ENCODE results near the gene LBR. TPM values are rescaled to one million over a fixed set of nuclear protein-coding genes. Genes with fewer than 3 reads are reported as not detected.

The LBR gene
- total RNA-seq, 4 donors from 2014 or later: 18.5 to 57.2 (median 29.8) TPM

DNA sequence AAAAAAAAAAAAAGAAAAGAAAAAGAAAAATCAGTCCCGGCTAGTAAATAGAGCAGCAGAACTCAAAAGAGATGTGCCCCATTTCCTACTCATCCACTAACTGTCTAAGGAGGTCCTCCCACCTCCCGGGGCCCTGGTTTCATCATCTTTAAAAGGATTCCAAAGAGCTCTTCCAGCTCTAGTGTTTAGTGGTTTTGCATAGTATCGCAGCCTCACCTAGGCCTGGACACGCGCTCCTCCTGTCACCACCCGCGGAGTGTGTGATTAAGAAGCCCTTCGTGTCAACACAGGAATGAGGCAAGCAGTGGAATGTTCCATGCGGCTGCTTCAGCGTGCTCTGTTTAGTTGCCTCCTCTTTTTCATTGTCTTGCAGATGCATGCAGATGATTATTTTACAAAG, 49.0 kb downstream of the LBR start:
- DNase-seq (ENCODE audit: low spot score in 2 of 2): no peak
- Histone ChIP-seq H3K4me3 (no peak overlapping the region), H3K27me3 (no peaks in the 10 kb centered on the region), H3K9me3 (no peaks in the 10 kb centered on the region), H3K36me3 (no peaks in the 10 kb centered on the region), H3K4me1 (no peaks in the 10 kb centered on the region), H3K27ac (no peak overlapping the region)
- 23% methylated on average over 10 of the region's 10 CpGs for WGBS
- TF ChIP-seq POLR2AphosphoS5 (IDR thresholded peaks at IDR 0.05) (peak in 1 of 3 donors; percentile 19), POLR2A (IDR thresholded peaks at IDR 0.05) (no peak)
- TF ChIP-seq, protein P1, sequence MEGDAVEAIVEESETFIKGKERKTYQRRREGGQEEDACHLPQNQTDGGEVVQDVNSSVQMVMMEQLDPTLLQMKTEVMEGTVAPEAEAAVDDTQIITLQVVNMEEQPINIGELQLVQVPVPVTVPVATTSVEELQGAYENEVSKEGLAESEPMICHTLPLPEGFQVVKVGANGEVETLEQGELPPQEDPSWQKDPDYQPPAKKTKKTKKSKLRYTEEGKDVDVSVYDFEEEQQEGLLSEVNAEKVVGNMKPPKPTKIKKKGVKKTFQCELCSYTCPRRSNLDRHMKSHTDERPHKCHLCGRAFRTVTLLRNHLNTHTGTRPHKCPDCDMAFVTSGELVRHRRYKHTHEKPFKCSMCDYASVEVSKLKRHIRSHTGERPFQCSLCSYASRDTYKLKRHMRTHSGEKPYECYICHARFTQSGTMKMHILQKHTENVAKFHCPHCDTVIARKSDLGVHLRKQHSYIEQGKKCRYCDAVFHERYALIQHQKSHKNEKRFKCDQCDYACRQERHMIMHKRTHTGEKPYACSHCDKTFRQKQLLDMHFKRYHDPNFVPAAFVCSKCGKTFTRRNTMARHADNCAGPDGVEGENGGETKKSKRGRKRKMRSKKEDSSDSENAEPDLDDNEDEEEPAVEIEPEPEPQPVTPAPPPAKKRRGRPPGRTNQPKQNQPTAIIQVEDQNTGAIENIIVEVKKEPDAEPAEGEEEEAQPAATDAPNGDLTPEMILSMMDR (IDR thresholded peaks at IDR 0.05): no peak

DNA sequence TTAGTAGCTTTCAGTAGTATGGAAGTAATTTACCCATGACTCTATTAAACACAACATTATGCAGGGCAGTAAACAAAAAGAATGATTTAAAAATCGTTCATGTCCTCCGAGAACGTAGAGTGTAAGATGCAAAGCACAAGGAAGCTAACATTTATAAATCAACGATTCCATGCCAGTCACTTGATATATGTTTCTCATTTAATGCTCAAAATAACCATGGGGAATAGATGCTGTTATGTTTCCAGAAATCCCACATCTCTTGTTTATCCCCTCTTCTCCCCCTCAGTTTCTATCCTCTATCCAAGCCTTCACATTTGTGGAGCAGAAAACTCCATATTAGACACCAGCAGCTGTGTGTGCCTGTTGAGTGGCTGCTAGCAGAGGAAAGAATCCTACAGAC, 52.8 kb downstream of the LBR start:
- Histone ChIP-seq H3K4me1 (no peaks in the 10 kb centered on the region), H3K4me3 (no peak overlapping the region), H3K9me3 (no peaks in the 10 kb centered on the region), H3K27ac (no peak overlapping the region), H3K27me3 (no peaks in the 10 kb centered on the region), H3K36me3 (no peaks in the 10 kb centered on the region)
- TF ChIP-seq POLR2A (IDR thresholded peaks at IDR 0.05) (no peak), EP300 (IDR thresholded peaks at IDR 0.05) (no peak), POLR2AphosphoS5 (IDR thresholded peaks at IDR 0.05) (no peak)
- TF ChIP-seq, protein P1 (IDR thresholded peaks at IDR 0.05): no peak
- WGBS: 75% methylated on average over 4 of the region's 4 CpGs
- DNase-seq (ENCODE audit: low spot score in 2 of 2): no peak

DNA sequence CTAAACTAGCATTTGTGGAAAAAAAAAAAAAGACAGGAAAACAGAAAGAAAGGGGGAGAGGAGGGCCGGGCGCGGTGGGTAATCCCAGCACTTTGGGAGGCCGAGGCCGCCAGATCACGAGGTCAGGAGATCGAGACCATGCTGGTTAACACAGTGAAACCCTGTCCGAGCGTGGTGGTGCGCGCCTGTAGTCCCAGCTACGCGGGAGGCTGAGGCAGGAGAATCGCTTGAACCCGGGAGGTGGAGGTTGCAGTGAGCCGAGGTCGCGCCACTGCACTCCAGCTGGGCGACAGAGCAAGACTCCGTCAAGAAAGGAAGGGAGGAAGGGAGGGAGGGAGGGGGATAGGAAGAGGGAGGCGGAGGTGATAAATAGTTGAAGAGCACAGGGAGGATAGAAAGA, 54.7 kb downstream of the LBR start:
- DNase-seq (ENCODE audit: low spot score in 2 of 2): no peak
- no peaks in the 10 kb centered on the region for H3K9me3 ChIP-seq
- H3K36me3 ChIP-seq: no peaks in the 10 kb centered on the region
- TF ChIP-seq POLR2A (IDR thresholded peaks at IDR 0.05) (no peak), EP300 (IDR thresholded peaks at IDR 0.05) (no peak), POLR2AphosphoS5 (IDR thresholded peaks at IDR 0.05) (no peak)
- TF ChIP-seq, protein P1 (IDR thresholded peaks at IDR 0.05): no peak
- H3K27me3 ChIP-seq: no peaks in the 10 kb centered on the region
- WGBS: 93% methylated on average over 21 of the region's 21 CpGs
- no peak overlapping the region for H3K27ac ChIP-seq
- H3K4me1 ChIP-seq: no peaks in the 10 kb centered on the region
- no peak overlapping the region for H3K4me3 ChIP-seq

DNA sequence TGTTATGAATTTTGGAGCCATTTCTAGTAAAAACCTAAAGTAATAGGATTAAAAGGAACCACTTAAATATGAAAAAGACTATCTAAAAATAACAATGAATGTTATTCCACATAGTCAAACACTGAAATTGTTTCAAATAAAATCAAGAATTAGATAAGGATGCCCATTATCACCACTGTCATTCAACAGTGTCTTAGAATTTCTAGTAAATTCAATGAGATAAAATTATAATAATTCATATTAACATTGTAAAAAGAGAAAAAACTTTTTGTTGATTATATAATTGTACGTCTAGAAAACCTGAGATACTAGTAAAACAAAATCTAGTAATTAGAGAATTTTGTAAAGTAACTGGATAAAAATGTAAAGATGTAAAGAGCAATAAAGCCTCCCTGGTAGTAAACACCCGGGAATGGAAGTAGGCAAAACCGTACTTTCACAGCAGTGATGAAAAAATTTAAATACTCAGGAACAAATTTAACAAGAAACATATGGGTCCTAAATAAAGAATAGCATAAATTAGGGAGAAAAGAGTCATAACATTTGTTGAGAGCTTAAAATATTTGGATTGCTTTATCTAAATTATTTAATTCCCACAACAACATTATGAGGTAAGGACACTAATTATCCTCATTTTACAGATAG, 56.4 kb downstream of the LBR start:
- no peaks in the 10 kb centered on the region for H3K4me1 ChIP-seq
- 70% methylated on average over 3 of the region's 3 CpGs for WGBS
- DNase-seq (ENCODE audit: low spot score in 2 of 2): no peak
- no peak overlapping the region for H3K4me3 ChIP-seq
- no peaks in the 10 kb centered on the region for H3K36me3 ChIP-seq
- no peaks in the 10 kb centered on the region for H3K9me3 ChIP-seq
- no peak overlapping the region for H3K27ac ChIP-seq
- H3K27me3 ChIP-seq: no peaks in the 10 kb centered on the region
- TF ChIP-seq, protein P1 (IDR thresholded peaks at IDR 0.05): no peak
- TF ChIP-seq EP300 (IDR thresholded peaks at IDR 0.05) (no peak), POLR2A (IDR thresholded peaks at IDR 0.05) (no peak), POLR2AphosphoS5 (IDR thresholded peaks at IDR 0.05) (no peak)

DNA sequence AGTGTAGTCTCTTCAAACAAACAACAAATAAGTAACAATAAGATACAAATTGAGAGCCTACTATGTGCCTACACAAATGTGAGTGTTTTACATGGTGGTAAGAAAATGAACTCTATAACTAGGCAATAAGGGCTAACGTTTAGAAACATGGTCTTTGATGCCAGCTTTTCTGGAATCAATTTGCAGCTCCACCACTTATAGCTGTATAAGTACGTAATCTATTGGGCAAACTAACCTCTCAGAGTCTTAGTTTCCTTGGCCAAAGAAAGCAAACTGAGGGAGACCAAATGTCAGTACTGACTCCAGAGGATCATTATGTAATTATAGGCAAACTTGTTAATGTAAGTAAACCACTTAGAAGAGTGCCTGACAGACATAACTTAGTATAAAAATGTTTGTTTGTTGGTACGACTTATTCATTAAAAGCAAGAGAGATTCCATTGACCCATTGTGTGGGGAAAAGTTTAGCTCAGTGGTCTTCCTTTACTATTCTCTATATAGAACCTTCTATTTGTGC, 59.7 kb downstream of the LBR start:
- Histone ChIP-seq H3K9me3 (no peaks in the 10 kb centered on the region), H3K4me1 (no peaks in the 10 kb centered on the region), H3K27me3 (no peaks in the 10 kb centered on the region), H3K36me3 (no peaks in the 10 kb centered on the region), H3K27ac (no peak overlapping the region), H3K4me3 (no peak overlapping the region)
- no peak for DNase-seq (ENCODE audit: low spot score in 2 of 2)
- WGBS: 63% methylated on average over 3 of the region's 3 CpGs
- TF ChIP-seq EP300 (IDR thresholded peaks at IDR 0.05) (no peak), POLR2AphosphoS5 (IDR thresholded peaks at IDR 0.05) (no peak), POLR2A (IDR thresholded peaks at IDR 0.05) (no peak)
- TF ChIP-seq, protein P1 (IDR thresholded peaks at IDR 0.05): no peak

Measured in suprapubic skin (tissue), 4 donors.